Hematopoietic multipotent progenitor cell (in vitro differentiated cells): ENCODE measurements around the gene NXF3. TPM values are rescaled to one million over a fixed set of nuclear protein-coding genes. Genes with fewer than 3 reads are reported as not detected.
"Not testable (repeated sequence)": the region's sequence is repeated elsewhere in the genome, so short reads cannot be mapped to it uniquely, and the experiment has no call there.

ENCODE experiments used
- DNase-seq, 3 donors: peaks; one replicate each; pipeline ENCODE4 v3.0.0-alpha.2; 2011 to 2015; ENCODE audit warnings: low read depth in 2 of 3, low spot score in 2 of 3
- total RNA-seq: library from RNA; depleted of rRNA; stranded (reverse); fragments of >200 nt; gene quantifications from one replicate; pipeline ENCODE4 v1.2.3, GENCODE V29; 2012

The NXF3 gene
- under 0.01 TPM for total RNA-seq

- no peak for DNase-seq
These were observed at the start of gene NXF3 for GRCh38 chrX:103092942-103093341. NXF3 (minus strand) TSS chrX:103093143; CDS start chrX:103093023, 120 bp downstream.

GRCh38 chrX:103136528-103136927 lies 43.6 kb upstream of the NXF3 start:
- DNase-seq = not testable (repeated sequence)

GRCh38 chrX:103124284-103124683 lies 31.3 kb upstream of the NXF3 start:
- no peak for DNase-seq

- no peak for DNase-seq
These were observed 27.8 kb upstream of the NXF3 start for GRCh38 chrX:103120748-103121147.

GRCh38 chrX:103116970-103117369 lies 24.0 kb upstream of the NXF3 start:
- not testable (repeated sequence) for DNase-seq

GRCh38 chrX:103109497-103109896 lies 16.6 kb upstream of the NXF3 start:
- not testable (repeated sequence) for DNase-seq

GRCh38 chrX:103107836-103108235 lies 14.9 kb upstream of the NXF3 start:
- no peak for DNase-seq

- not testable (repeated sequence) for DNase-seq
These were observed 14.3 kb upstream of the NXF3 start for GRCh38 chrX:103107227-103107737.

- DNase-seq = not testable (repeated sequence)
These were observed 11.4 kb upstream of the NXF3 start for GRCh38 chrX:103104370-103104769.

- DNase-seq = not testable (repeated sequence)
These were observed 10.9 kb upstream of the NXF3 start for GRCh38 chrX:103103866-103104265.

- no peak for DNase-seq
These were observed 8.5 kb upstream of the NXF3 start for GRCh38 chrX:103101299-103102042.

- no peak for DNase-seq
These were observed 7.5 kb upstream of the NXF3 start for GRCh38 chrX:103100484-103100883.

- DNase-seq = no peak
These were observed 6.7 kb upstream of the NXF3 start for GRCh38 chrX:103099691-103100090.

- no peak for DNase-seq
These were observed 5.5 kb upstream of the NXF3 start for GRCh38 chrX:103098488-103098887.

- no peak for DNase-seq
These were observed 11.9 kb downstream of the NXF3 start for GRCh38 chrX:103081051-103081450.

GRCh38 chrX:103073467-103073866 lies 19.5 kb downstream of the NXF3 start:
- DNase-seq = no peak

- no peak for DNase-seq
These were observed 26.3 kb downstream of the NXF3 start for GRCh38 chrX:103066606-103067005.

- peak in 2 of 3 donors; percentile 76 to 79 for DNase-seq
These were observed 29.0 kb downstream of the NXF3 start, which contains the start of gene BEX1 for GRCh38 chrX:103063918-103064434. BEX1 (minus strand) TSS chrX:103064171; CDS start chrX:103063274, 897 bp downstream.

GRCh38 chrX:103063191-103063845 lies 29.6 kb downstream of the NXF3 start:
- peak in 2 of 3 donors; percentile 34 to 54 for DNase-seq

GRCh38 chrX:103061486-103061885 lies 31.5 kb downstream of the NXF3 start:
- no peak for DNase-seq

GRCh38 chrX:103056902-103057301 lies 36.0 kb downstream of the NXF3 start:
- DNase-seq = no peak

- DNase-seq = no peak
These were observed 40.3 kb downstream of the NXF3 start for GRCh38 chrX:103052625-103053024.
